ENCODE data around the gene TRAF3IP3.

DNA sequence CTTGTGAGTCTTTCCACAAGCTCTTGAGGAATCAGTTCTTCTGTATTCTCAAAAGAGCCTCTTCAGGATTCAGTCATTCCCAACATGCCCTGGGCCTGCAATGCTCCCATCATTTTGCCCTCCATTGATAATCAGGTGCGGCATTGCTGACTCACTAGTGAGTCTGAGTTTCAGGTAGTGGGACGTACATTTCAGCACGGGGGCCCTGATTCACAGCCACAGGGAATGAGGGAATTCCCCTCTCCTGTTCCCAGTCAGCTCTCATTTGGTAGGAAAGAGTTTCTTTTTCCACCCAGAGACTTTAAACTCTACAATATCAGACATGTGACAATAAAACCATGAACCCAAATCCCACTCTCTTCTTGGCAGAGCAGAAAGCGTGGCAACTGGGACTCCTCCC lies 53.8 kb downstream of the TRAF3IP3 start:
- TF ChIP-seq GATA2 (IDR thresholded peaks at IDR 0.05; ENCODE audit: low read depth, low read length), result no peak
- no peak for TF ChIP-seq GATA3 (IDR thresholded peaks at IDR 0.05; ENCODE audit: low read depth, low read length)

All from SH-SY5Y (cell line).